Cardiac fibroblast (primary cell): ENCODE results near the gene CFAP141.

ENCODE experiments used
- DNase-seq, 2 donors: peaks; one replicate each; pipeline versions ENCODE4 v3.0.0 to v3.0.0-alpha.2; 2010; ENCODE audit warnings: low read depth in 2 of 2
- H3K4me3 ChIP-seq, 2 donors: replicated peaks in 1 of 2; 1 replicate in 1 of 2; 2 replicates in 1 of 2; pipeline ENCODE4 v1.5.1; 2011; ENCODE audit warnings: low read depth in 2 of 2, low read length in 2 of 2, mild to moderate bottlenecking in 2 of 2, moderate library complexity in 1 of 2
- TF ChIP-seq, protein P1 (sequence below): IDR thresholded peaks from one replicate; pipeline ENCODE4 v1.5.1; 2011; ENCODE audit warnings: low read depth, mild to moderate bottlenecking, low read length, inconsistent platforms

CFAP141 gene

DNA sequence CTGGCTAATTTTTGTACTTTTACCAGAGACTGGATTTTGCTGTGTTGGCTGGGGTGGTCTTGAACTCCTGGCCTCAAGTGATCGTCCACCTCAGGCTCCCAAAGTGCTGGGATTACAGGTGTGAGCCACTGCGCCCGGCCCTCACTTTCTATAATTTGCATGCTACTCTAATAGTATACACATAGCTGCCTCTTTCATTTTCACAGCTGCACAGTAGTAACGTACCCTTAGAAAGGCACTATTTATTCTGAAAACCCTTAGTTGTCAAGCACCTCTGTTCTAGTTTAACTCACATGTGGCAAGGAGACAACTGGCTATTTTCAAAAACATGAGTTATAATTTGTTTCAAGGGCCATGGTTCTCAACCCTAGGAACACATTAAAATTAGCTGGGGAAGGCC lies 31.5 kb downstream of the CFAP141 start:
- DNase-seq: no peak
- no peak overlapping the region for H3K4me3 ChIP-seq
- TF ChIP-seq, protein P1, sequence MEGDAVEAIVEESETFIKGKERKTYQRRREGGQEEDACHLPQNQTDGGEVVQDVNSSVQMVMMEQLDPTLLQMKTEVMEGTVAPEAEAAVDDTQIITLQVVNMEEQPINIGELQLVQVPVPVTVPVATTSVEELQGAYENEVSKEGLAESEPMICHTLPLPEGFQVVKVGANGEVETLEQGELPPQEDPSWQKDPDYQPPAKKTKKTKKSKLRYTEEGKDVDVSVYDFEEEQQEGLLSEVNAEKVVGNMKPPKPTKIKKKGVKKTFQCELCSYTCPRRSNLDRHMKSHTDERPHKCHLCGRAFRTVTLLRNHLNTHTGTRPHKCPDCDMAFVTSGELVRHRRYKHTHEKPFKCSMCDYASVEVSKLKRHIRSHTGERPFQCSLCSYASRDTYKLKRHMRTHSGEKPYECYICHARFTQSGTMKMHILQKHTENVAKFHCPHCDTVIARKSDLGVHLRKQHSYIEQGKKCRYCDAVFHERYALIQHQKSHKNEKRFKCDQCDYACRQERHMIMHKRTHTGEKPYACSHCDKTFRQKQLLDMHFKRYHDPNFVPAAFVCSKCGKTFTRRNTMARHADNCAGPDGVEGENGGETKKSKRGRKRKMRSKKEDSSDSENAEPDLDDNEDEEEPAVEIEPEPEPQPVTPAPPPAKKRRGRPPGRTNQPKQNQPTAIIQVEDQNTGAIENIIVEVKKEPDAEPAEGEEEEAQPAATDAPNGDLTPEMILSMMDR: no peak

DNA sequence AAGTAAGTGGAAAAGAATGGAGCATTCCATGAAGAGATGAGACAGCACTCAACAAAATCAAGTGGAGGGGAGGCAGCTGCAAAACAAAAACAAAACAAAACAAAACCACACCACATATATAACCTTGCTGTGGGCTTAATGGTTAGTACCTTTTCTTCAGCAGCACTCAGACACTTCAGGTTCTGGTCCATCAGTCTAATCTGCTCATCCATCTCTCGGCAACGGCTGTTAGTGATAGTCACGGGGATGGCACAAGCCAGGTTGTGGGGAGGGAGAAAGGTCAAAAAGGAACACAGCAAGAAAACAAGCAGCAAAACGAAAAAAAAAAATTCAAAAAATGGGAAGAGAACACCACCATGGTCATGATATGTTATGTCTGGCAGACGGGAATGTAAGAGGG lies 34.3 kb downstream of the CFAP141 start:
- no peak overlapping the region for H3K4me3 ChIP-seq
- TF ChIP-seq, protein P1: no peak
- DNase-seq: no peak

GRCh38 chr1:154171223-154171583 lies 34.9 kb downstream of the CFAP141 start:
- no peak overlapping the region for H3K4me3 ChIP-seq
- TF ChIP-seq, protein P1: no peak
- no peak for DNase-seq

DNA sequence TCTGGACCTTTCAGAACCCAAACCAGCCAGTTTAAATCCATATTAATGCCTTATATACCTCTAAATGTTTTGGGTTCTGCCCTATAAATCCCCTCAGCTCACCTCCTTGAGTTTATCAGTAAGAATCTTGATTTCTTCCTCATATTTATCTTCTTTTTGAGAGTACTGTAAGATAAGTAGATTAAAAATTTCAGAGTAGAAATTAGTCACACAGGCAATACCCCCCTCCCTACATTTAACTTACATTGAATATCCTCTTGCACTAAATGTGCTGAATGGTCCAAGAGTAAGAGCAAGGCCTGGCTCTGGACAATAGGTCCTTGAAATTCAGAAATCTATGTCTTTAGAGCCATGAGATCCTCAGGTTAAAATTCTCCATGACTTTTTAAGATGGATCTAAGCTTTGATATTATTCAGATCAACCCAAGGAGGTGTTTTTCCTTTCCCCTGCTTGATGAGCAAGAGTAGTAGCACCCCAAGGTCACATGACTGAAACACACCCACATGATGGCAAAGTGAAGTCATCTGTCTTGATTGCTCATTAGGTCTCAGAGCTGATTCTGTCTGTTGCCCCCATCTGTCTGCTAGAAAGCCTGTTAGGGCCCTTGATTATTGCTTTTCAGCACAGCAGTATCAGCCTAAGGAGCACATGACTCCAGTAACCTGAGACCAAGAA lies 35.4 kb downstream of the CFAP141 start:
- H3K4me3 ChIP-seq: no peak overlapping the region
- TF ChIP-seq, protein P1: no peak
- DNase-seq: no peak

DNA sequence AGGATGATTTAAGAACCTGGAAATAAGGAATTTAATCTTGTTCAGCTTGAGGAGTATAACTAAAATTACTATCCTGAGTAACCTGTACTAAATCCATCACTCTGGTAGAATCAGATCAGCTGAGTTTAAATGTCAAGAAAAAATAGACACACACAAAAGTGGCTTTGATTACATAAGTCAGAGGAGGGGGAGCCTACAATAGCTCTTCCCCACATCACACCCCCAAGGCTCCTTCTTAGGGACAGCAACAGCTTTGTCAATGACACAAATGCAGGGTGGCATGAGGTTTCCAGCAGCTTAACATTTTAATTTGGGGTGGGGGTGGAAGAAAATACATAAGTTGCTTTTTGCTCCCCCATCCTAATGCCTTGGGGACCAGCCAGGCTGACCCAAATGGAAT lies 38.7 kb downstream of the CFAP141 start:
- TF ChIP-seq, protein P1: no peak
- DNase-seq: no peak
- H3K4me3 ChIP-seq: no peak overlapping the region

- TF ChIP-seq, protein P1: no peak
- H3K4me3 ChIP-seq: no peak overlapping the region
- DNase-seq: no peak
These were observed 39.9 kb downstream of the CFAP141 start for GRCh38 chr1:154166207-154166606.

GRCh38 chr1:154159554-154159953 lies 46.6 kb downstream of the CFAP141 start:
- TF ChIP-seq, protein P1: no peak
- no peak for DNase-seq
- no peak overlapping the region for H3K4me3 ChIP-seq
